Neural cell (in vitro differentiated cells): ENCODE data around the gene DLG2. TPM values are rescaled to one million over a fixed set of nuclear protein-coding genes. Genes with fewer than 3 reads are reported as not detected.

Experiments used
- H2AFZ ChIP-seq: fragments of 200-600, 300-800 bp; sonication (generic), shearing (Covaris generic); 2 replicates; pipeline ENCODE4 v1.6.0; 2014; ENCODE audit warnings: low read depth, mild to moderate bottlenecking, antibody characterized with exemption, low read length, moderate library complexity
- H3F3A ChIP-seq: fragments of 200-600 bp; shearing (Covaris generic); 2 replicates; pipeline ENCODE4 v1.6.1; 2016; ENCODE audit warnings: mild to moderate bottlenecking, moderate library complexity, mixed read lengths, antibody characterized with exemption, low read length; ENCODE audit not compliant: insufficient read depth, poor library complexity, severe bottlenecking
- H3K27ac ChIP-seq: fragments of 200-600, 300-800 bp; sonication (generic), shearing (Covaris generic); 2 replicates; pipeline ENCODE4 v1.5.1; 2014; ENCODE audit warnings: mild to moderate bottlenecking, low read length, moderate library complexity
- H3K27me3 ChIP-seq: fragments of 300-800, 200-600 bp; sonication (generic), shearing (Covaris generic); 2 replicates; pipeline ENCODE4 v1.6.0; 2014; ENCODE audit warnings: mild to moderate bottlenecking, low read depth, low read length, moderate library complexity; ENCODE audit not compliant: insufficient read depth
- H3K36me3 ChIP-seq: fragments of 300-800, 200-600 bp; sonication (generic), shearing (Covaris generic); 2 replicates; pipeline ENCODE4 v1.5.1; 2014; ENCODE audit warnings: mild to moderate bottlenecking, antibody characterized with exemption, low read length, moderate library complexity; ENCODE audit not compliant: insufficient read depth
- H3K4me2 ChIP-seq: fragments of 300-800, 200-600 bp; sonication (generic), shearing (Covaris generic); 2 replicates; pipeline ENCODE4 v1.6.0; 2014; ENCODE audit warnings: mild to moderate bottlenecking, low read length
- H3K4me3 ChIP-seq: fragments of 300-800, 200-600 bp; sonication (generic), shearing (Covaris generic); 2 replicates; pipeline ENCODE4 v1.5.1; 2014; ENCODE audit warnings: mild to moderate bottlenecking, low read length, moderate library complexity
- H3K79me2 ChIP-seq: fragments of 200-600 bp; shearing (Covaris generic); replicated peaks from 2 replicates; pipeline ENCODE4 v1.6.0; 2014; ENCODE audit warnings: mild to moderate bottlenecking, low read length, moderate library complexity; ENCODE audit not compliant: insufficient read depth
- H3K9ac ChIP-seq: fragments of 300-800, 200-600 bp; sonication (generic), shearing (Covaris generic); 2 replicates; pipeline ENCODE4 v1.6.1; 2016; ENCODE audit warnings: mild to moderate bottlenecking, low read length, mixed read lengths
- H3K9me2 ChIP-seq: fragments of 200-600 bp; shearing (Covaris generic); 2 replicates; pipeline ENCODE4 v1.6.1; 2016; ENCODE audit warnings: mild to moderate bottlenecking, low read length, mixed read lengths; ENCODE audit not compliant: insufficient read depth
- H3K9me3 ChIP-seq: fragments of 200-600, 300-800 bp; sonication (generic), shearing (Covaris generic); 2 replicates; pipeline ENCODE4 v1.6.1; 2016; ENCODE audit warnings: mild to moderate bottlenecking, mixed run types, low read length, moderate library complexity, mixed read lengths
- H4K20me1 ChIP-seq: fragments of 200-600 bp; shearing (Covaris generic); 2 replicates; pipeline ENCODE4 v1.6.1; 2016; ENCODE audit warnings: mild to moderate bottlenecking, mixed run types; ENCODE audit not compliant: insufficient read depth
- CTCF ChIP-seq: fragments of 450-650 bp; IDR thresholded peaks from 2 replicates; pipeline ENCODE4 v1.5.1; 2014; ENCODE audit warnings: antibody characterized with exemption, mild to moderate bottlenecking, moderate library complexity; ENCODE audit not compliant: poor library complexity, severe bottlenecking
- EP300 ChIP-seq: fragments of 450-650 bp; conservative IDR thresholded peaks from 2 replicates; pipeline ENCODE4 v1.6.1; 2014; ENCODE audit warnings: antibody characterized with exemption, mild to moderate bottlenecking, moderate library complexity; ENCODE audit not compliant: poor library complexity, severe bottlenecking
- EZH2 ChIP-seq: fragments of 200-600, 300-800 bp; shearing (Covaris generic), sonication (generic); IDR thresholded peaks from 2 replicates; pipeline ENCODE4 v1.6.1; 2014; ENCODE audit warnings: antibody characterized with exemption, low read length, borderline replicate concordance, mild to moderate bottlenecking; ENCODE audit not compliant: insufficient read depth, poor library complexity, severe bottlenecking
- MXI1 ChIP-seq: fragments of 450-650 bp; conservative IDR thresholded peaks from 2 replicates; pipeline ENCODE4 v1.6.1; 2014; ENCODE audit warnings: antibody characterized with exemption, mild to moderate bottlenecking; ENCODE audit not compliant: poor library complexity, severe bottlenecking
- POLR2AphosphoS5 ChIP-seq: IDR thresholded peaks from 2 replicates; pipeline ENCODE4 v1.6.1; 2012
- RAD21 ChIP-seq: fragments of 450-650 bp; conservative IDR thresholded peaks from 2 replicates; pipeline ENCODE4 v1.6.1; 2014; ENCODE audit warnings: antibody characterized with exemption, mild to moderate bottlenecking, moderate library complexity
- REST ChIP-seq: IDR thresholded peaks from 2 replicates; pipeline ENCODE4 v1.6.1; 2012; ENCODE audit warnings: borderline replicate concordance
- SMC3 ChIP-seq: fragments of 450-650 bp; conservative IDR thresholded peaks from 2 replicates; pipeline ENCODE4 v1.6.1; 2014; ENCODE audit warnings: antibody characterized with exemption, mild to moderate bottlenecking, moderate library complexity; ENCODE audit not compliant: poor library complexity
- TAF1 ChIP-seq: IDR thresholded peaks from 2 replicates; pipeline ENCODE4 v1.6.1; 2012; ENCODE audit warnings: low read depth
- polyA plus RNA-seq: library from polyadenylated mRNA; depleted of rRNA; stranded (reverse); fragments of >200 nt; gene quantifications from 2 replicates; pipeline ENCODE4 v1.2.3, GENCODE V29; 2014

DLG2 gene
- polyA plus RNA-seq, 1 donor from 2014 or later = 179 TPM

GRCh38 chr11:83538286-83538685 is 2088.9 kb downstream of the DLG2 start:
- Histone ChIP-seq H2AFZ (no peak overlapping the region), H3K4me2 (no peak overlapping the region), H3K9me2 (no peaks in the 10 kb centered on the region), H3K9ac (no peak overlapping the region), H3K4me3 (no peak overlapping the region), H3K36me3 (peaks cover 3% of the 10 kb centered on the region), H3K9me3 (no peaks in the 10 kb centered on the region), H3F3A (peaks cover 3% of the 10 kb centered on the region), H4K20me1 (no peaks in the 10 kb centered on the region), H3K27me3 (no peaks in the 10 kb centered on the region), H3K27ac (no peak overlapping the region), H3K79me2 (peaks cover 18% of the 10 kb centered on the region)
- TF ChIP-seq CTCF (no peak), TAF1 (no peak), MXI1 (no peak), POLR2AphosphoS5 (no peak), REST (no peak), SMC3 (no peak), EZH2 (no peak)

GRCh38 chr11:83537131-83537610 is 2090.0 kb downstream of the DLG2 start:
- no peaks in the 10 kb centered on the region for H3F3A ChIP-seq
- H2AFZ ChIP-seq = no peak overlapping the region
- no peaks in the 10 kb centered on the region for H3K27me3 ChIP-seq
- H3K4me3 ChIP-seq = no peak overlapping the region
- H3K9me3 ChIP-seq = no peaks in the 10 kb centered on the region
- no peak overlapping the region for H3K9ac ChIP-seq
- H3K79me2 ChIP-seq = peaks cover 26% of the 10 kb centered on the region
- no peaks in the 10 kb centered on the region for H3K9me2 ChIP-seq
- no peak overlapping the region for H3K27ac ChIP-seq
- TF ChIP-seq RAD21 (no peak), MXI1 (no peak), TAF1 (no peak), CTCF (no peak), REST (no peak), EZH2 (no peak), SMC3 (no peak), EP300 (no peak), POLR2AphosphoS5 (no peak)
- H3K36me3 ChIP-seq = peaks cover 8% of the 10 kb centered on the region
- H4K20me1 ChIP-seq = no peaks in the 10 kb centered on the region
- no peak overlapping the region for H3K4me2 ChIP-seq
